Stimulated activated CD4-positive, alpha-beta T cell treated with anti-CD3 and anti-CD28 coated beads, Interleukin-4, amount 100 ng/mL, for 24 hours (primary cell): ENCODE measurements around the gene RNASE2.
"Not testable (repeated sequence)": the region's sequence is repeated elsewhere in the genome, so short reads cannot be mapped to it uniquely, and the experiment has no call there.

Experiments used
- DNase-seq: peaks from one replicate; pipeline ENCODE4 v3.0.0-alpha.2; 2020

RNASE2 gene

GRCh38 chr14:20985650-20986049 is 30.4 kb downstream of the RNASE2 start:
- not testable (repeated sequence) for DNase-seq

- no peak for DNase-seq
These were observed 31.5 kb downstream of the RNASE2 start for GRCh38 chr14:20986811-20987210.

GRCh38 chr14:20988717-20989470 is 33.6 kb downstream of the RNASE2 start:
- DNase-seq = no peak

- DNase-seq = no peak
These were observed 34.1 kb downstream of the RNASE2 start for GRCh38 chr14:20989471-20989786.

GRCh38 chr14:20989787-20990600 is 34.7 kb downstream of the RNASE2 start, which contains the start of gene METTL17:
Gene METTL17 (plus strand): TSS chr14:20989980. CDS start chr14:20990003, 23 bp downstream.
- DNase-seq = peak; percentile 91

- no peak for DNase-seq
These were observed 41.2 kb downstream of the RNASE2 start for GRCh38 chr14:20996521-20996920.

GRCh38 chr14:20997115-20997514 is 41.8 kb downstream of the RNASE2 start:
- no peak for DNase-seq

GRCh38 chr14:20997564-20997963 is 42.3 kb downstream of the RNASE2 start:
- no peak for DNase-seq

GRCh38 chr14:20998139-20998538 is 42.9 kb downstream of the RNASE2 start:
- DNase-seq = no peak

- DNase-seq = no peak
These were observed 43.5 kb downstream of the RNASE2 start, which contains the start of gene SLC39A2 for GRCh38 chr14:20998674-20999366. Gene SLC39A2 (plus strand): TSS chr14:20999293. CDS start chr14:20999447, 154 bp downstream.

GRCh38 chr14:20999591-20999990 is 44.3 kb downstream of the RNASE2 start:
- no peak for DNase-seq

GRCh38 chr14:21001218-21001617 is 45.9 kb downstream of the RNASE2 start:
- no peak for DNase-seq

GRCh38 chr14:21003788-21004346 is 48.6 kb downstream of the RNASE2 start:
- DNase-seq = no peak
